ENCODE measurements around the gene STYX. TPM values are rescaled to one million over a fixed set of nuclear protein-coding genes. Genes with fewer than 3 reads are reported as not detected.
A peak's percentile ranks its signal among the peaks of the same experiment; 100 is the strongest.

Gene STYX
- total RNA-seq, 6 experiments from 2014 or later, result 10.1 to 18.3 (median 13.1) TPM

GRCh38 chr14:52783206-52783605 lies 53.2 kb downstream of the STYX start:
- Histone ChIP-seq H3K36me3 (peaks cover 0 to 22% (median 7%) of the 10 kb centered on the region in 4 donors), H3K9me3 (no peaks in the 10 kb centered on the region), H3K27me3 (no peaks in the 10 kb centered on the region), H3K4me3 (no peak overlapping the region), H3K4me1 (peaks cover 0 to 26% (median 8%) of the 10 kb centered on the region in 4 donors), H3K27ac (no peak overlapping the region)
- TF ChIP-seq CTCF (IDR thresholded peaks at IDR 0.05) (no peak), POLR2A (IDR thresholded peaks at IDR 0.05) (no peak)
- ATAC-seq (no peak), DNase-seq (no peak)
- 71% methylated on average over 1 of the region's 1 CpG for WGBS (ENCODE audit: insufficient coverage, low coverage, low lambda C conversion rate, missing lambda C conversion rate)
- intact Hi-C loops (cut with DNase I), result no loop called here

- no peak for DNase-seq
- Histone ChIP-seq H3K4me3 (no peak overlapping the region), H3K9me3 (no peaks in the 10 kb centered on the region), H3K36me3 (peaks cover 0 to 6% (median 0%) of the 10 kb centered on the region in 4 donors), H3K27ac (no peak overlapping the region), H3K4me1 (peaks cover 0 to 28% (median 10%) of the 10 kb centered on the region in 4 donors), H3K27me3 (no peaks in the 10 kb centered on the region)
- no peak for ATAC-seq
- intact Hi-C loops (cut with DNase I), result no loop called here
- TF ChIP-seq CTCF (IDR thresholded peaks at IDR 0.05) (no peak), POLR2A (IDR thresholded peaks at IDR 0.05) (no peak)
Measured at GRCh38 chr14:52786887-52787286, 56.9 kb downstream of the STYX start.

- no peaks in the 10 kb centered on the region for H3K9me3 ChIP-seq
- ATAC-seq, result no peak
- WGBS (ENCODE audit: insufficient coverage, low coverage, low lambda C conversion rate, missing lambda C conversion rate), result 41% methylated on average over 2 of the region's 2 CpGs
- peak overlapping the region; percentile 8 to 81 (median 75) for H3K4me3 ChIP-seq
- peak overlapping the region in 2 of 3 donors; percentile 7 to 84 for H3K27ac ChIP-seq
- H3K36me3 ChIP-seq, result no peaks in the 10 kb centered on the region
- no peak for DNase-seq
- intact Hi-C loops (cut with DNase I), result no loop called here
- H3K27me3 ChIP-seq, result no peaks in the 10 kb centered on the region
- H3K4me1 ChIP-seq, result peaks cover 0 to 19% (median 6%) of the 10 kb centered on the region in 4 donors
- TF ChIP-seq CTCF (IDR thresholded peaks at IDR 0.05), result no peak
- no peak for TF ChIP-seq POLR2A (IDR thresholded peaks at IDR 0.05)
Measured at GRCh38 chr14:52789118-52789517, 59.2 kb downstream of the STYX start.

GRCh38 chr14:52790011-52790755 lies 60.2 kb downstream of the STYX start:
- TF ChIP-seq CTCF (IDR thresholded peaks at IDR 0.05), result no peak
- TF ChIP-seq POLR2A (IDR thresholded peaks at IDR 0.05), result no peak
- Histone ChIP-seq H3K36me3 (no peaks in the 10 kb centered on the region), H3K4me3 (peak overlapping the region; percentile 75 to 81 (median 79)), H3K9me3 (no peaks in the 10 kb centered on the region), H3K27ac (peak overlapping the region; percentile 75 to 87 (median 84)), H3K27me3 (no peaks in the 10 kb centered on the region), H3K4me1 (peaks cover 0 to 19% (median 6%) of the 10 kb centered on the region in 4 donors)
- intact Hi-C loops (cut with DNase I), result no loop called here
- no peak for ATAC-seq
- DNase-seq, result no peak
- 20% methylated on average over 18 of the region's 18 CpGs for WGBS (ENCODE audit: insufficient coverage, low coverage, low lambda C conversion rate, missing lambda C conversion rate)
